Prostate gland (tissue), 2 donors: Measurements from ENCODE around the gene APOBEC3H. TPM values are rescaled to one million over a fixed set of nuclear protein-coding genes. Genes with fewer than 3 reads are reported as not detected.
A peak's percentile ranks its signal among the peaks of the same experiment; 100 is the strongest.
"Not testable (repeated sequence)": the region's sequence is repeated elsewhere in the genome, so short reads cannot be mapped to it uniquely, and the experiment has no call there.

ENCODE experiments used
- DNase-seq: peaks from one replicate; pipeline ENCODE4 v3.0.0-alpha.2; 2019; ENCODE audit warnings: low spot score
- H3K27ac ChIP-seq, 2 donors: fragments of 200-600 bp; sonication (generic); 2 replicates each; pipeline ENCODE4 v1.5.1; 2017 to 2019
- H3K27me3 ChIP-seq: fragments of 200-600 bp; sonication (generic); replicated peaks from 2 replicates; pipeline ENCODE4 v1.5.1; 2019; ENCODE audit not compliant: insufficient read depth
- H3K36me3 ChIP-seq, 2 donors: fragments of 200-600 bp; sonication (generic); 1 replicate in 1 of 2; 2 replicates in 1 of 2; pipeline versions ENCODE4 v1.5.1 to v1.8.1; 2017 to 2019
- H3K4me1 ChIP-seq: fragments of 200-600 bp; sonication (generic); replicated peaks from 2 replicates; pipeline ENCODE4 v1.5.1; 2019
- H3K4me3 ChIP-seq, 2 donors: fragments of 200-600 bp; sonication (generic); 2 replicates each; pipeline ENCODE4 v1.5.1; 2017 to 2019
- H3K9me3 ChIP-seq: fragments of 200-600 bp; sonication (generic); 2 replicates; pipeline ENCODE4 v1.5.1; 2017
- POLR2A ChIP-seq: fragments of 450-650 bp; IDR thresholded peaks from one replicate; pipeline ENCODE4 v1.6.1; 2016; ENCODE audit warnings: antibody characterized with exemption, mild to moderate bottlenecking
- POLR2AphosphoS5 ChIP-seq: sonication (generic); formaldehyde crosslinking; IDR thresholded peaks from one replicate; pipeline ENCODE4 v1.6.1; 2017; ENCODE audit warnings: antibody characterized with exemption
- WGBS: methylation state at CpG from one replicate; pipeline ENCODE4 v1.1.5; 2018; 5-methylcytosine and 5-hydroxymethylcytosine counted together
- intact Hi-C: fragments of 100-400 bp; cut with DNase I; formaldehyde crosslinking; loops from one replicate; pipeline ENCODE4 v1.14.2; 2022
- total RNA-seq, 2 donors: library from RNA; depleted of rRNA; stranded (reverse); fragments of >200 nt; gene quantifications; one replicate each; pipeline ENCODE4 v1.1.0, GENCODE V29; 2016
- TF ChIP-seq, protein P1 (sequence below), 4 experiments: fragments of 200-600 bp in 2 of 4; fragments of 450-650 bp in 2 of 4; sonication (generic) in 2 of 4; IDR thresholded peaks; 1 replicate in 3 of 4; 2 replicates in 1 of 4; pipeline ENCODE4 v1.5.1; 2016 to 2019; ENCODE audit warnings: antibody characterized with exemption in 4 of 4, mild to moderate bottlenecking in 2 of 4, moderate library complexity in 2 of 4

Gene APOBEC3H
- 1 to 10 TPM in 1 of 2 donors, not detected in 1; 4.1 TPM for total RNA-seq

DNA sequence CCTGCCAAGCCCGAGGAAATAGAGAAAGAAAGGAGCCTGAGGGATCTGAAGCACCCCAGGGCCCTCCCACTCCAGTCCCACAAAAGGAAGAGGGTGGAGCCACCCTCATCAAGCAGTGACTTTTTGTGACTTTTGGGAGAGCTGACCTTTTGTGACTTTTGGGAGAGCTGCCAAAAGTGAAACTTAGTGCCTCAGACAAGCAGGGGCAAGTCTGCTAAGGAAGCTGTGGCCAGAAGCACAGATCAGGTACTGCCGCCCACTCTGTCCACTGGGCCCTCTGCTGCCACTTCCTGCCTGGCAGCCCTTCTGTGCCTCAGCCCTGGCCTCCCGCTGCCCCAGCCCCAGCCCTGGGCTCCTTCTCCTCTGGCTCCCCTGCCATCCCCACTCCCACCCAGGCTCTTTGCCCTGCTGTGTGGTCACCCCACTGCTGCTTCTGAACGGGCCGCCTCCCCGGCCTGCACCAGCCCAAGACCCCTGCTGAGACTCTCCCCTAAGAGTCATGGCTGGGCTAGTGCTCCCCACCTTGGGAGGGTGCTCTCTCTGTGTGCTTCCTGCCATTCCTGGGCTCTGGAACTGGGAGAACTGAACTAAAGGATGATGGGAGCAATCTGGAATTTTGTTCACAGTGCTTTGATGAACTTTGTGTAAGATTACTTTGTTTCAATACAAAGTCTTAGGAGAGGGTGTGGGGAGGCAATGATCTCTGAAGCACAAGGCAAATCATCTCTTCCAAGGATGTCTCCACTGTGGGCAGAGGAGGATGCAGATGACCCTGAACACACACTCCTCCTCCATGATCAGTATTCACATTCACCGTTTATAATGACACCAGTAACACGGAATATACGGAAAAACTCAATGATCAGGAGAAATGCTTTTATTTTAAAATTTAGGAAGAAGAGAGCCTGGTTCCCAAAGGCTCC, at the start of gene APOBEC3H:
Gene APOBEC3H, plus strand, starts transcription at position 147 of the 923 bp plus-strand sequence. CDS start 3,035 bp downstream, outside the sequence.
- Histone ChIP-seq H3K4me1 (no peaks in the 10 kb centered on the region), H3K27ac (peak within 1 kb of the TSS; percentile 19 to 42), H3K36me3 (no peaks in the 10 kb centered on the region), H3K27me3 (no peaks in the 10 kb centered on the region), H3K4me3 (no peak within 1 kb of the TSS), H3K9me3 (no peaks in the 10 kb centered on the region)
- TF ChIP-seq, protein P1, sequence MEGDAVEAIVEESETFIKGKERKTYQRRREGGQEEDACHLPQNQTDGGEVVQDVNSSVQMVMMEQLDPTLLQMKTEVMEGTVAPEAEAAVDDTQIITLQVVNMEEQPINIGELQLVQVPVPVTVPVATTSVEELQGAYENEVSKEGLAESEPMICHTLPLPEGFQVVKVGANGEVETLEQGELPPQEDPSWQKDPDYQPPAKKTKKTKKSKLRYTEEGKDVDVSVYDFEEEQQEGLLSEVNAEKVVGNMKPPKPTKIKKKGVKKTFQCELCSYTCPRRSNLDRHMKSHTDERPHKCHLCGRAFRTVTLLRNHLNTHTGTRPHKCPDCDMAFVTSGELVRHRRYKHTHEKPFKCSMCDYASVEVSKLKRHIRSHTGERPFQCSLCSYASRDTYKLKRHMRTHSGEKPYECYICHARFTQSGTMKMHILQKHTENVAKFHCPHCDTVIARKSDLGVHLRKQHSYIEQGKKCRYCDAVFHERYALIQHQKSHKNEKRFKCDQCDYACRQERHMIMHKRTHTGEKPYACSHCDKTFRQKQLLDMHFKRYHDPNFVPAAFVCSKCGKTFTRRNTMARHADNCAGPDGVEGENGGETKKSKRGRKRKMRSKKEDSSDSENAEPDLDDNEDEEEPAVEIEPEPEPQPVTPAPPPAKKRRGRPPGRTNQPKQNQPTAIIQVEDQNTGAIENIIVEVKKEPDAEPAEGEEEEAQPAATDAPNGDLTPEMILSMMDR (IDR thresholded peaks at IDR 0.05), result no peak
- TF ChIP-seq POLR2AphosphoS5, result no peak
- DNase-seq, result peak; percentile 21
- intact Hi-C loops, result no loop called here
- WGBS, result 63% methylated on average over 9 of the region's 9 CpGs

DNA sequence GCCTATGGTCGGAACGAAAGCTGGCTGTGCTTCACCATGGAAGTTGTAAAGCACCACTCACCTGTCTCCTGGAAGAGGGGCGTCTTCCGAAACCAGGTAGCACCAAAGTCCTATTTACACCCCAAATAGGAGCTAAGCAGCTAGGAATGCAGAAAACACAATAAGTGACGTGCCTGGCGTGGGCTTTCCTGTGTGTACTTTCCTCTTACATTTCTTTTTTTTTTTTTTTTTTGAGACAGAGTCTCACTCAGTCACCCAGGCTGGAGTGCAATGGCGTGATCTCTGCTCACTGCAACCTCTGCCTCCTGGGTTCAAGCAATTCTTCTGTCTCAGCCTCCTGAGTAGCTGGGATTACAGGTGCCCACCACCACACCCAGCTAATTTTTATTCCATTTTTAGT, 47.6 kb upstream of the APOBEC3H start:
- H3K27ac ChIP-seq, H3K4me3 ChIP-seq, H3K4me1 ChIP-seq, intact Hi-C loops, H3K9me3 ChIP-seq, H3K27me3 ChIP-seq, H3K36me3 ChIP-seq, DNase-seq: not testable (repeated sequence)
- WGBS, result 60% methylated on average over 7 of the region's 7 CpGs

DNA sequence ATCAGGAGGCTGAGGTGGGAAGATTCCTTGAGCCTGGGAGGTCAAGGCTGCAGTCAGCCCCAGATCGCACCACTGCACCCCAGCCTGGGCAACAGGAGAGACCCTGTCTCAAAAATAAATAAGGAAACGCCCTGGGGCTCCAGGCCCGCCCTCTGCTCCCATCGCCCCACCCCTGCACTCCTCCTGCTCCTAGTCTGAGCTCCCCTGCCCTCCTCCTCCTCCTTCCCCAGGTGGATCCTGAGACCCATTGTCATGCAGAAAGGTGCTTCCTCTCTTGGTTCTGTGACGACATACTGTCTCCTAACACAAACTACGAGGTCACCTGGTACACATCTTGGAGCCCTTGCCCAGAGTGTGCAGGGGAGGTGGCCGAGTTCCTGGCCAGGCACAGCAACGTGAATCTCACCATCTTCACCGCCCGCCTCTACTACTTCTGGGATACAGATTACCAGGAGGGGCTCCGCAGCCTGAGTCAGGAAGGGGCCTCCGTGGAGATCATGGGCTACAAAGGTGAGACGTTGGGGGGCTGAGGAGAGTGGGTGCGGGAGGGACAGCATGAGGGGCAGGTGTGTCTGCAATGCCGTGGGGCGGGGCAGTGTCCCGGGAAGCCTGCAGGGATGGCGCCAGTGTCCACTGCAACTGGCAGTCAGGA, 45.1 kb upstream of the APOBEC3H start:
- H3K4me1 ChIP-seq, H3K4me3 ChIP-seq, H3K27ac ChIP-seq, DNase-seq, H3K27me3 ChIP-seq, H3K36me3 ChIP-seq, H3K9me3 ChIP-seq, intact Hi-C loops: not testable (repeated sequence)
- WGBS, result 71% methylated on average over 16 of the region's 18 CpGs

DNA sequence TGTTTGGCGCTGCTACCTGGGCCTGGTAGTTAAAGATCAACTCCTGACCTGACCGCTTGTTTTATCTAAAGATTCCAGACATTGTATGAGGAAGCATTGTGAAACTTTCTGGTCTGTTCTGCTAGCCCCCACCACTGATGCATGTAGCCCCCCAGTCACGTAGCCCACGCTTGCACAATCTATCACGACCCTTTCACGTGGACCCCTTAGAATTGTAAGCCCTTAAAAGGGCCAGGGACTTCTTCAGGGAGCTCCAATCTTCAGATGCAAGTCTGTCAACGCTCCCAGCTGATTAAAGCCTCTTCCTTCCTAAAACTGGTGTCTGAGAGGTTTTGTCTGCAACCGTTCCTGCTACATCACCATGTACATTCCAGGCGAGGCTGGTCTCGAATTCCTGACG, 41.4 kb upstream of the APOBEC3H start:
- intact Hi-C loops, result no loop called here

DNA sequence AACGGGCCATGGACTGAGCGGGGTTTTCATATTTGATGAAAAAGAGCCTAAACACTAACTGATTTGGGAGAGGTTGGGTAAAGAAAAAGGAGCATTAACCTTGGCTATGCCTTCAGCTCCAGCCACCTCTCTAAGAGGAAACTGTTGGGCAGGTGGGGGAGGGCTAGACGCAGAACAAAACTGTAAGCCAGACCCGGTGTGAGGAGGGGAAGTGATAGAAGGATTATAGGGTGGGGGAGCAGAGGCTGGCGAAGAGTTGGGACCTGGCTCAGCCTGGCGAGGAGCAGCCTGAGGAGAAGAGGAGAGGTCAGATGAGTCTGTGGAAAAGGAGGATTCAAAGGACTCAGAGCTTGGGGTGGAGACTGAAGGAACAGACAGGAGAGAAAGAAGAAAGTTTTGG, 35.8 kb upstream of the APOBEC3H start:
- DNase-seq, H3K9me3 ChIP-seq, H3K4me3 ChIP-seq, H3K36me3 ChIP-seq, H3K27ac ChIP-seq, H3K4me1 ChIP-seq, H3K27me3 ChIP-seq, intact Hi-C loops: not testable (repeated sequence)
- 67% methylated on average over 6 of the region's 6 CpGs for whole genome bisulfite sequencing

More for the DNA sequence above, 41.4 kb upstream of the APOBEC3H start:
- H3K4me3 ChIP-seq, result no peak overlapping the region
- no peaks in the 10 kb centered on the region for H3K4me1 ChIP-seq
- 94% methylated on average over 11 of the region's 11 CpGs for WGBS
- TF ChIP-seq, protein P1 (IDR thresholded peaks at IDR 0.05), result no peak
- TF ChIP-seq POLR2A (no peak), POLR2AphosphoS5 (no peak)
- H3K9me3 ChIP-seq, result no peaks in the 10 kb centered on the region
- H3K36me3 ChIP-seq, result no peaks in the 10 kb centered on the region
- no peaks in the 10 kb centered on the region for H3K27me3 ChIP-seq
- H3K27ac ChIP-seq, result no peak overlapping the region
- DNase-seq, result no peak

DNA sequence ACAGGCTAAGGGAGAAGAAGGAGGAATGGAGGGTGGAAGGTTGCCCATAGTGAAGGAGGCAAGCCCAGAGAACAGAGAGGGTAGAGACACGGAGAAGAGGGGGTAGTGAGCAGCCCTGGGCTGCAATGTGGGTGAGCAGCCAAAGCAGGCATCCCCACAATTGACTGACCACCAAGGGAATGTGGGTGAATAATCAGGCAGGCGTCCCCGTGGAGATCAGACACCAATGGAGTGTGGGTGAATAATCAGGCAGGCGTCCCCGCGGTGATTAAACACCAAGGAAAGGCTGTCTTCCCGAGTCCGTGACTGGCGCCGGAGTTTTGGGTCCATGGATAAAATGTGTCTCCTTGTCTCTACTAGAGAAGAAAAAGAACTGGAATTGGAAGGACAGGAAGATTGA, 35.1 kb upstream of the APOBEC3H start:
- H3K9me3 ChIP-seq, intact Hi-C loops, H3K4me1 ChIP-seq, H3K4me3 ChIP-seq, H3K36me3 ChIP-seq, H3K27me3 ChIP-seq, DNase-seq, H3K27ac ChIP-seq: not testable (repeated sequence)
- WGBS, result 89% methylated on average over 10 of the region's 10 CpGs

DNA sequence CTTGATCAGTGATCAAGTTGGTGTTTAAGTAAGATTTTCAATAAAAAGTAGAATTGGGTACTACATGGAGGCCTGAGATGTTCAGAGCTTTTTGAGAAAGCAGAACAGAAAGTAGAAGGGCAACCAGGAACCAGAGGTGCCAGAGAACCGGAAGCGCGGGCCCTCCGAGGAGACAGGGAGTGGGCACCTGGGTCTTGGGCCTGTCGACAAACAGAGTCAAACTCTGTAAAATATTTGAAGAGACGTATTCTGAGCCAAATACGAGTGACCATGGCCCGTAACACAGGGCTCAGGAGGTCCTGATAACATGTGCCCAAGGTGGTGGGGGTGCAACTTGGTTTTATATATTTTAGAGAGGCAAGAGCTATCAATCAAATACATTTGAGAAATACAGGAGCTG, 33.1 kb upstream of the APOBEC3H start:
- H3K27ac ChIP-seq, H3K36me3 ChIP-seq, DNase-seq, H3K4me3 ChIP-seq, H3K4me1 ChIP-seq, H3K27me3 ChIP-seq, H3K9me3 ChIP-seq, intact Hi-C loops: not testable (repeated sequence)
- 85% methylated on average over 8 of the region's 8 CpGs for WGBS

DNA sequence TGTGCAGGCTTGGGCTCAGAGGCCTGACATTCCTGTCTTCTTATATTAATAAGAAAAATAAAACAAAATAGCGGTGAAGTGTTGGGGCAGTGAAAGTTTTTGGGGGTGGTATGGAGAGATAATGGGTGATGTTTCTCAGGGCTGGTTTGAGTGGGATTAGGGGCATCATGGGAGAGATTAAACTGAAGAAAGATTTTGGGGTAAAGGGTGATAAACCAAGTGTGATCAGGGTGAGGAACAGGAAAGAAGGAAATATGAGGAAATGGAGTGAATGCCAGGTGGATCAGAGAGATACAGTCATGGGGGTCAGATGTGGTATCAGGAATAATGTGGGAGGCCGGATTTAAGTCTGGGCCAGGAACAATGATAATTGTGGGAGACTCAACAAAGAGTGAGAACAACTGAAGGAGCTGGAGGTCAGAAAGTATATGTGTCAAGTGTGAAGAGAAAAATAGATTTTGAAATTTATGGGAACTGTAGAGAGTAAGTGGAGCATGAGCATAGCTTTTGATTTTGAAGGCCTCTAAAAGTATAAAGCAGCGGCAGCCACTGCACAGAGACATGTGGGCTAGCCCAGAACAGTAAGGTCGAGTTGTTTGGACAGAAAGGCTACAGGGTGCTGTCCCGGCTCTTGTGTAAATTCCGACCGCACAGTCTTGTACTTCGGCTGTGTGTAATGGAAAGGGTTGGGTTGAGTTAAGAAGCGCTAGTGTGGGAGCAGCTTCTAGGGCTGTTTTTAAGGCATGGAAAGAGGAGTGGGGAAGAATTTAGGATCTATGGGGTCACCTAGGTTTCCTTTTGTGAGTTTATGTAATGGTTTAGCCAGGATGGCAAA, 30.4 kb upstream of the APOBEC3H start:
- H3K4me1 ChIP-seq, H3K4me3 ChIP-seq, intact Hi-C loops, H3K27me3 ChIP-seq, H3K27ac ChIP-seq, H3K36me3 ChIP-seq, DNase-seq, H3K9me3 ChIP-seq: not testable (repeated sequence)
- 76% methylated on average over 9 of the region's 9 CpGs for WGBS
